Measurements from ENCODE around the gene LRRC41. TPM values are rescaled to one million over a fixed set of nuclear protein-coding genes. Genes with fewer than 3 reads are reported as not detected.

LRRC41 gene
- total RNA-seq, 2 donors from 2014 or later, result 49.3 to 55.8 TPM

GRCh38 chr1:46343351-46343695 lies 39.9 kb upstream of the LRRC41 start:
- H3K36me3 ChIP-seq, result peaks cover 5% of the 10 kb centered on the region
- intact Hi-C loops (cut with DNase I), result loop anchor here (10.0 kb wide), 1 partner anchor 99 kb away; the partner anchor contains the start of gene RAD54L

GRCh38 chr1:46342677-46343350 lies 39.4 kb upstream of the LRRC41 start:
- Histone ChIP-seq H3K4me1 (peaks cover 4% of the 10 kb centered on the region), H3K36me3 (peaks cover 5% of the 10 kb centered on the region), H3K9ac (ENCODE audit: low read depth in 2 of 2, low read length in 2 of 2) (no peak overlapping the region), H3K27me3 (no peaks in the 10 kb centered on the region), H3K27ac (no peak overlapping the region), H3K4me3 (no peak overlapping the region), H3K9me3 (no peaks in the 10 kb centered on the region)
- no peak for DNase-seq
- intact Hi-C loops (cut with DNase I), result loop anchor here (10.0 kb wide), 1 partner anchor 98 kb away; the partner anchor contains the start of gene RAD54L
- TF ChIP-seq, protein P1, sequence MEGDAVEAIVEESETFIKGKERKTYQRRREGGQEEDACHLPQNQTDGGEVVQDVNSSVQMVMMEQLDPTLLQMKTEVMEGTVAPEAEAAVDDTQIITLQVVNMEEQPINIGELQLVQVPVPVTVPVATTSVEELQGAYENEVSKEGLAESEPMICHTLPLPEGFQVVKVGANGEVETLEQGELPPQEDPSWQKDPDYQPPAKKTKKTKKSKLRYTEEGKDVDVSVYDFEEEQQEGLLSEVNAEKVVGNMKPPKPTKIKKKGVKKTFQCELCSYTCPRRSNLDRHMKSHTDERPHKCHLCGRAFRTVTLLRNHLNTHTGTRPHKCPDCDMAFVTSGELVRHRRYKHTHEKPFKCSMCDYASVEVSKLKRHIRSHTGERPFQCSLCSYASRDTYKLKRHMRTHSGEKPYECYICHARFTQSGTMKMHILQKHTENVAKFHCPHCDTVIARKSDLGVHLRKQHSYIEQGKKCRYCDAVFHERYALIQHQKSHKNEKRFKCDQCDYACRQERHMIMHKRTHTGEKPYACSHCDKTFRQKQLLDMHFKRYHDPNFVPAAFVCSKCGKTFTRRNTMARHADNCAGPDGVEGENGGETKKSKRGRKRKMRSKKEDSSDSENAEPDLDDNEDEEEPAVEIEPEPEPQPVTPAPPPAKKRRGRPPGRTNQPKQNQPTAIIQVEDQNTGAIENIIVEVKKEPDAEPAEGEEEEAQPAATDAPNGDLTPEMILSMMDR (IDR thresholded peaks at IDR 0.05), result no peak

More at GRCh38 chr1:46343351-46343695, 39.9 kb upstream of the LRRC41 start:
- Histone ChIP-seq H3K9me3 (no peaks in the 10 kb centered on the region), H3K4me1 (peaks cover 4% of the 10 kb centered on the region), H3K27me3 (no peaks in the 10 kb centered on the region), H3K4me3 (no peak overlapping the region), H3K27ac (no peak overlapping the region), H3K9ac (ENCODE audit: low read depth in 2 of 2, low read length in 2 of 2) (no peak overlapping the region)
- TF ChIP-seq, protein P1 (IDR thresholded peaks at IDR 0.05), result no peak
- DNase-seq, result no peak

DNA sequence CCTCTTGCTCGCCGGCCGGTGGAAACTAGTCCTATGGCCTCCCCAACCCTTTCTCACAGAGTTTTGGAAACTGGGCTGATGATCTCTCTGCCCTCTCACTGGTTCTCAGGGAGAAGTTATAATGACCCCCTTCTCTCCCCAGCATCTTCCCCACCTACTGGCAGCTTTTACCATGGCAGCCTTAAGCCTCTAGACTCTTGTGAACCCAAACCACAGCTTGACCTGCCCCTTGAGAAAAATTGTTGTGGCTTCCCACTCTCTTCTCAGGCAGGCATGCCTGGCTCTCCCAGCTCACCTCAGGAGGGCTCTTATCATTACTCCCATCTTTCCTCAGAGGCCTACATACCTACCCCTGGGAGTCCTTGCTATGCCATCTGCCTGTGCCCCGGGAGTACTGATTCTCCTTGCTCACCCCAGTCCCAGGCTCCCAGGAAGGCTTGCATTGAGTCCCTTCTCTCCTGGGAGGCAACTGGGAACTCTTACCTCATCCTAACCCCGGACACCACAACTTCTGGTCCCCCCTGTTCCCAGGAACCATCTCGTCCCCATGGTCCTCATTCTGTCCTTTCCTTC lies 38.8 kb upstream of the LRRC41 start:
- DNase-seq, result no peak
- H3K4me3 ChIP-seq, result no peak overlapping the region
- peaks cover 5% of the 10 kb centered on the region for H3K36me3 ChIP-seq
- H3K9ac ChIP-seq (ENCODE audit: low read depth in 2 of 2, low read length in 2 of 2), result no peak overlapping the region
- no peaks in the 10 kb centered on the region for H3K27me3 ChIP-seq
- peaks cover 4% of the 10 kb centered on the region for H3K4me1 ChIP-seq
- TF ChIP-seq, protein P1 (IDR thresholded peaks at IDR 0.05), result no peak
- intact Hi-C loops (cut with DNase I), result loop anchor here (10.0 kb wide), 1 partner anchor 97 kb away; the partner anchor contains the start of gene RAD54L
- no peak overlapping the region for H3K27ac ChIP-seq
- no peaks in the 10 kb centered on the region for H3K9me3 ChIP-seq

DNA sequence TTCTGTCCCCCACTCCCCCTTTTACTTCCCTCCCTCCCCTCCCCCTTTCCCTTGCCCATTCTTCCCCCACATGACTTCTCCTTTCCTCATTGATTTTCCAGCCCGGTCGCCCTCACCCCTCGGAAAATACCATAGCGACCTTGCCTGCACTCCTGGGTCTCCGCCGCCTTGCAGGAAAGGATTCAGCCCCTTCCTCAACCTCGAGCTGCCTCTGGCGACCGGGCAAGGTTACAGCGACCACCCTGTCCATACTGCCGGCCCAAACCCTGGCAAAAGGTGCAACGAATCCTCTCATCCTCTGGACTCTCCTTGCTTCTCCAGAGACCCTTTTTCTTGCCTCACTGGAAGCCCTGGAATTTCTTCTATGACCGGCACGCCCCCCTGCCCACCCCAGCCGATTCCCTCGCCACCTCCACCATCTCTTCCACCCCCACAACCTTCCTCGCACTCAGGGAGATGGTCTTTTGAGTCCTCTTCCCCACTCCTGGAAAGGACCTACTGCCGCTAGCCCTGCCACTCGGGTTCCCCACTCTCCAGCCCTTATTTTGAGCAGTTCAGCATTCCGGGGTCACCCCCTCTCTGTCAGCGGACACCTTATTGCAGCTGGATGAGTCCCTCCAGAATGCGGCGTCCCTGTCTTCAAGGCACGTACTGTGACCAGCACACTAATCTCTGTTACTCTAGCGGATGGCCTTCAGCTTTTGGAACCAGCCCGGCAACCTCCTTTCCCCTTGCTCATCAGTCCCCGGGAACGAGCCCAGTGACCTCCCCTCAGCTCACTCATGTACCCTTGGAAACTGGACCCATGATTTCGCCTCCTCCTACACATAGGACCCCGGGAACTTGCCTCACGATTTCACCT lies 38.0 kb upstream of the LRRC41 start:
- Histone ChIP-seq H3K36me3 (peaks cover under 1% of the 10 kb centered on the region), H3K4me1 (peaks cover 4% of the 10 kb centered on the region), H3K27me3 (no peaks in the 10 kb centered on the region), H3K27ac (peak overlapping the region; percentile 99), H3K9me3 (no peaks in the 10 kb centered on the region), H3K4me3 (peak overlapping the region; percentile 57), H3K9ac (ENCODE audit: low read depth in 2 of 2, low read length in 2 of 2) (peak overlapping the region; percentile 64 to 85)
- DNase-seq, result no peak
- TF ChIP-seq, protein P1 (IDR thresholded peaks at IDR 0.05), result no peak
- intact Hi-C loops (cut with DNase I), result loop anchor here (10.0 kb wide), 1 partner anchor 97 kb away; the partner anchor contains the start of gene RAD54L

Measured in colonic mucosa (tissue), 4 donors.